Tibial artery (tissue), 4 donors: ENCODE results near the gene CDH4.

Experiments
- DNase-seq, 2 donors: peaks; one replicate each; pipeline ENCODE4 v3.0.0-alpha.2; 2019
- H3K27ac ChIP-seq, 2 donors: fragments of 200-600 bp; sonication (generic) in 1 of 2; 1 replicate in 1 of 2; 2 replicates in 1 of 2; pipeline ENCODE4 v1.5.1; 2018 to 2019; ENCODE audit warnings: mild to moderate bottlenecking in 1 of 2
- H3K27me3 ChIP-seq, 2 donors: fragments of 200-600 bp; sonication (generic) in 1 of 2; one replicate each; pipeline versions ENCODE4 v1.5.1 to v1.6.0; 2016 to 2019
- H3K36me3 ChIP-seq, 3 donors: fragments of 200-600 bp; sonication (generic) in 2 of 3; one replicate each; pipeline ENCODE4 v1.5.1; 2016 to 2019; ENCODE audit warnings: mild to moderate bottlenecking in 2 of 3
- H3K4me1 ChIP-seq, 4 donors: fragments of 200-600 bp; sonication (generic) in 2 of 4; 1 replicate in 3 of 4; 2 replicates in 1 of 4; pipeline ENCODE4 v1.5.1; 2016 to 2019
- H3K4me3 ChIP-seq, 2 donors: fragments of 200-600 bp; sonication (generic) in 1 of 2; 1 replicate in 1 of 2; 2 replicates in 1 of 2; pipeline ENCODE4 v1.5.1; 2018 to 2019; ENCODE audit warnings: mild to moderate bottlenecking in 2 of 2
- H3K9me3 ChIP-seq, 3 donors: fragments of 200-600 bp; sonication (generic) in 1 of 3; one replicate each; pipeline ENCODE4 v1.5.1; 2016 to 2019
- intact Hi-C: fragments of 100-400 bp; cut with DNase I; formaldehyde crosslinking; loops from one replicate; pipeline ENCODE4 v1.15.0; 2023; ENCODE audit warnings: low total_unique reads
- TF ChIP-seq, protein P1 (sequence below), 2 experiments: fragments of 200-600 bp in 1 of 2; fragments of 450-650 bp in 1 of 2; IDR thresholded peaks; one replicate each; pipeline ENCODE4 v1.5.1; 2017 to 2019; ENCODE audit warnings: antibody characterized with exemption in 2 of 2, mild to moderate bottlenecking in 1 of 2, moderate library complexity in 1 of 2

CDH4 gene

DNA sequence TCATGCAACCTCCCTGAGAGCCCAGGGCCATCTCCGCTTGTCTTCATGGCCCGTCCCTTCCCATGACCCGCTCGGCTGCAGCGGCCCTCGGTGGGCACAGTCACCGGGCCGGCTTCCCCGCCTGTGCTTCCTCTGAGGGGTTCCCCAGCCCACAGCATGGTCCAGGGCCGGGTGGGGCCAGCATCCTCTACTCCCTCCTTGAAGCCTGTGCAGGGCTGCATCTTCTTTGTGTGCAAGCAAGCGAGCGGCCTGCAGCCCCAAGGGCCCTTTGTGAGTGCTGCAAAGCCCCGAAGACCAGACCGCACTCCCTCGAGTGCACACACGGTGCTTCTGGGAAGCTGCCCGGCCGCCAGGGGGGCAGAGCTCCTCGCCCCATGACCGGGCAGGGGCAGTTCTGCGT, 547.9 kb downstream of the CDH4 start:
- H3K9me3 ChIP-seq: no peaks in the 10 kb centered on the region
- TF ChIP-seq, protein P1, sequence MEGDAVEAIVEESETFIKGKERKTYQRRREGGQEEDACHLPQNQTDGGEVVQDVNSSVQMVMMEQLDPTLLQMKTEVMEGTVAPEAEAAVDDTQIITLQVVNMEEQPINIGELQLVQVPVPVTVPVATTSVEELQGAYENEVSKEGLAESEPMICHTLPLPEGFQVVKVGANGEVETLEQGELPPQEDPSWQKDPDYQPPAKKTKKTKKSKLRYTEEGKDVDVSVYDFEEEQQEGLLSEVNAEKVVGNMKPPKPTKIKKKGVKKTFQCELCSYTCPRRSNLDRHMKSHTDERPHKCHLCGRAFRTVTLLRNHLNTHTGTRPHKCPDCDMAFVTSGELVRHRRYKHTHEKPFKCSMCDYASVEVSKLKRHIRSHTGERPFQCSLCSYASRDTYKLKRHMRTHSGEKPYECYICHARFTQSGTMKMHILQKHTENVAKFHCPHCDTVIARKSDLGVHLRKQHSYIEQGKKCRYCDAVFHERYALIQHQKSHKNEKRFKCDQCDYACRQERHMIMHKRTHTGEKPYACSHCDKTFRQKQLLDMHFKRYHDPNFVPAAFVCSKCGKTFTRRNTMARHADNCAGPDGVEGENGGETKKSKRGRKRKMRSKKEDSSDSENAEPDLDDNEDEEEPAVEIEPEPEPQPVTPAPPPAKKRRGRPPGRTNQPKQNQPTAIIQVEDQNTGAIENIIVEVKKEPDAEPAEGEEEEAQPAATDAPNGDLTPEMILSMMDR (IDR thresholded peaks at IDR 0.05): no peak
- no peak overlapping the region for H3K27ac ChIP-seq
- H3K4me3 ChIP-seq: no peak overlapping the region
- H3K4me1 ChIP-seq: peaks cover 0 to 18% (median 10%) of the 10 kb centered on the region in 4 donors
- no peak for DNase-seq
- peaks cover 0 to 74% of the 10 kb centered on the region in 2 donors for H3K27me3 ChIP-seq
- intact Hi-C loops: no loop called here
- H3K36me3 ChIP-seq: no peaks in the 10 kb centered on the region

DNA sequence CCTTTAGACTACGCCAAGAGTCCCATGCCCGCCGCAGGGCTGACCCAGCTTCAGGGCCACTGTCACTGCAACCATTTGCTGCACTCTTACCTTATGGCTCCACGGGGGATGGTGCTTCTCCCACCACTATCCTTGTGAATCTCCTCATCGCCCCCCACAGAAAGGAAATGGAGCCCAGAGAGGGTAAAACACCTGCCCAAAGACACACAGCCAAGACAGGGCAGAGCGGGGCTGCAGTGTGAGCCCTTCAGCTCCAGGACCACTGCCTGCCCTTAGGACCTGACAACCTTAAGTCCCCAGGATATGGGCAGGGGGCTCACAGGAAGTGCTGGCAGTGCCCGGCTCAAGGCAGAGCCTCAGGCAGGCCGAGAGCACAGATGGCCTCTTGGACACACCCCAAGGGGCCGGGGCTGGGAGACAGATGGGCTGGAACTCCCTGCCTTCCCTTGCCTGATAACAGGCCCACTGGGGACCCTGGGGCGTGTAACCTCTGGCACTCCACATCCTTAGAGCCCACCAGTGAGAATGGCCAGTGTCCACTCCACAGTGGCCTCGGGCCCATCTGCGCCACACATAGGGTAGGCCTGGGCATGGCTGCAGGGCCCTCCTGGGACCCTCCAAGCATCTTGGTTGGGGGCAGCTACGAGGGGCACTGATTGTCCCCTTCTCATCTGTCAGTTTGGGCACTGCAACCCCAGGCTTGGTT, 548.5 kb downstream of the CDH4 start:
- TF ChIP-seq, protein P1 (IDR thresholded peaks at IDR 0.05): no peak
- peaks cover 0 to 18% (median 10%) of the 10 kb centered on the region in 4 donors for H3K4me1 ChIP-seq
- DNase-seq: no peak
- intact Hi-C loops: no loop called here
- no peaks in the 10 kb centered on the region for H3K36me3 ChIP-seq
- H3K27me3 ChIP-seq: peaks cover 0 to 80% of the 10 kb centered on the region in 2 donors
- no peaks in the 10 kb centered on the region for H3K9me3 ChIP-seq
- H3K27ac ChIP-seq: no peak overlapping the region
- H3K4me3 ChIP-seq: no peak overlapping the region

DNA sequence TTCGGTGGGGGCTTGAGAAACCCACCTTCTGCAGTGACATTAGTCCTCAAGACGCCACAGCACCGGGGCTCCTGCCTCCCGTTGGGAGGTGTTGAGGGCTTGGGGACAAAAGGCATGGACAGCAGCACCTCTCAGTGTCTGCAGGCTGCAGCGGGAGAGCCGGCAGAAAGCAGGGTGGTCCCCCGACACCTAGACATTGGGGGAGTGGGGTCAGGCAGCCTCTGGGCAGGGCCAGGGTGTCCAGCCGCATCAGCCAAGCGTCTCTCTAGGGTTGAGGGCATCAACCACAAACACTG, 549.0 kb downstream of the CDH4 start:
- intact Hi-C loops: no loop called here
- Histone ChIP-seq H3K9me3 (no peaks in the 10 kb centered on the region), H3K36me3 (no peaks in the 10 kb centered on the region), H3K4me1 (peaks cover 0 to 18% (median 10%) of the 10 kb centered on the region in 4 donors), H3K27me3 (peaks cover 0 to 80% of the 10 kb centered on the region in 2 donors), H3K27ac (no peak overlapping the region), H3K4me3 (no peak overlapping the region)
- DNase-seq: no peak
- TF ChIP-seq, protein P1 (IDR thresholded peaks at IDR 0.05): no peak

DNA sequence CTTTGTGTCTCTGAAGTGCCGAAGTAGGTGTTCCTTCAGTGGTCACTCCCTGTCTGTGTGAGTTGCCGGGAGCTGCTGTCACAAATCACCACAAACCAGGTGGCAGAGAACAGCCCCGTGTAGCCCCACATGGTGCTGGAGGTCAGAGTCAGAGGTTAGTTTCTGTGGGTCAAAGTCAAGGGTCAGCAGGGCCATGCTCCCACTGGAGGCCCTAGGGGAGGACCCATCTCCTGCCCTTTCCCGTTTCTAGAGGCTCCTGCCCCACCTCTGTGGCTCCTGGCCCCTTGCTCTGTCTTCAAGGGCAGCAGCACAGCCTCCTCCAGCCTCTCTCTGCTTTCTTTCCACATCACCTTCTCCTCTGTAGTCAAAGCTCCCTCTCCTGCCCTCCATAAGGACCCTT, 549.4 kb downstream of the CDH4 start:
- intact Hi-C loops: no loop called here
- Histone ChIP-seq H3K4me1 (peaks cover 0 to 18% (median 10%) of the 10 kb centered on the region in 4 donors), H3K36me3 (no peaks in the 10 kb centered on the region), H3K27ac (no peak overlapping the region), H3K9me3 (no peaks in the 10 kb centered on the region), H3K4me3 (no peak overlapping the region), H3K27me3 (peaks cover 0 to 80% of the 10 kb centered on the region in 2 donors)
- DNase-seq: no peak
- TF ChIP-seq, protein P1 (IDR thresholded peaks at IDR 0.05): no peak

DNA sequence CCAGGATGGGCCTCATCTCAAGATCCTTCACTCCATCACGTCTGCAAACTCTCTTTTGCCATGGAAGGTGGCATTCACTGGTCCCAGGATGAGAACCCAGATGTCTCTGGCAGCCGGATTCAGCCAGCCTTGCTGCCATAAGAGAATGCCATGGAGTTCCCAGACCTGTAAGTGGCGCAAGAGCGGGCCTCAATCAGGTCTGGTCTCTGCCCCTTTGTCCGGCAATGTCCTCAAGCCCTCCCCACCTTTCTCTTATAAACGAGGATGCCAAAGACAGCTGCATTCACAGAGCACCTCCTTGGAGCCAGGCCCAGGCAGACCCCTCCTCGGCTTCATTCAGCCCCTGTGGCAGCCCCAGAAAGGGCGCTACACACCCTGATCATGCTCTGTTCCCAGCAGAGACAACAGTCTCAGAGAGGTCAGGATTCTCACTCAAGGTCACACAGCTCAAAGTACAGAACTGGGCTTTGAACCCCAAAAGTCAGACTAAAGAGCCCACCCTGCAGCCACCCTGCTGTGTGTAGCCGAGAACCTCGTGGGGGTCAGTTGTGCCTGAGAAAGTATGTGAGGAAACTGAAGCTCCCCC, 549.9 kb downstream of the CDH4 start:
- H3K27ac ChIP-seq: no peak overlapping the region
- H3K4me1 ChIP-seq: peaks cover 0 to 18% (median 10%) of the 10 kb centered on the region in 4 donors
- peaks cover 0 to 80% of the 10 kb centered on the region in 2 donors for H3K27me3 ChIP-seq
- no peak overlapping the region for H3K4me3 ChIP-seq
- TF ChIP-seq, protein P1 (IDR thresholded peaks at IDR 0.05): no peak
- intact Hi-C loops: loop anchor here (1.0 kb wide), 1 partner anchor 27 kb away; no protein-coding TSS in a partner anchor
- DNase-seq: no peak
- H3K36me3 ChIP-seq: no peaks in the 10 kb centered on the region
- H3K9me3 ChIP-seq: no peaks in the 10 kb centered on the region
